HG02763 (cell line): ENCODE data around the gene EXT2.

Experiments
- ATAC-seq: cut with Tn5 transposase; IDR thresholded peaks from one replicate; pipeline ENCODE4 v1.9.1; 2021; ENCODE audit warnings: mild to moderate bottlenecking, moderate library complexity; ENCODE audit not compliant: unreplicated experiment

Gene EXT2

DNA sequence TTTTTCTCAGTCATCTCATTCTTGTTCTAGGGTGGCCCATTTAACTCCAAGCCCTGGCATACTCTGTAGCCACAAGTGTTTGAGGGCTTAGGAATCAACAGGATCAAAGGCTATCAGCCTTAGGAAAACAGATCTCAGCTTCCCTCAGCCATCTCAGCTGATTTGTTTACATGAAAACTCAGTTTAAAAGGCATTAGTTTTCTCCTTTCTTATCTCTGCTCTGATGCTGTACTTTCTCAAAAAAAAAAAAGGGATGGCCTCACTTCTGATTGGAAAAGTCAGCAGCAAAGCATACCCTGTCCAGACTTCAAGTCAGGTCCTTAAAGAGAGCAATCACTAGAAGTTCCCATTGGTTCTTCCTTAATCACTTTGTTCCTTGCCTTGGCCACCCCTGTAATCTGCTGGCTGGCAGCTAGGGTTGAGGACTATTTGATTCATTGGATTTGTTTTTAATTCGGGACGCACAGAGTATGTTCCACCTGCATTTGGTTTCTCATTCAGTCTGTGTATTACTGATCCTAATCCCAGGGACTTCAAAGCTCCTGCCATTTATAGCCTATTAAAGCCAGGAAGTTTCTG lies 102.8 kb downstream of the EXT2 start:
- ATAC-seq, result no peak

DNA sequence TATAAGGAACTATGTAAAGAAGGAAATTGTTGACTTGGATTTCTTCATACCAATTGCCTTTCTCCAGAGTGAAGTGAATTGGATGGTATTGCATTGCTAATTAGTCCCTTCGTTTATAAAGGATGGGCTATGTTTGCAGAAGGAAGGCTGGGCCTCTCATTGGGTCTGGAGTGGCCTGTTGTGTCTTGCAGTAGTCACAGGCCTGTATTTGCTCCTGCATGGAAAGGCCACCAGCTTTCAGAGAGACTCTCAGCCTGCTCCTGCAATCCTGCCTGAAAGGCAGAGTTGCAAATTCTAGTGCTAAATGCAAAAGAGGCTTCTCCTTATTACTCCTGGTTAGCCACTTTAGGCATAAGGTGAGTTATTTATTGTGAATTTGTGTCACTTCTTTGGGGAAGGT lies 103.8 kb downstream of the EXT2 start:
- ATAC-seq, result no peak

DNA sequence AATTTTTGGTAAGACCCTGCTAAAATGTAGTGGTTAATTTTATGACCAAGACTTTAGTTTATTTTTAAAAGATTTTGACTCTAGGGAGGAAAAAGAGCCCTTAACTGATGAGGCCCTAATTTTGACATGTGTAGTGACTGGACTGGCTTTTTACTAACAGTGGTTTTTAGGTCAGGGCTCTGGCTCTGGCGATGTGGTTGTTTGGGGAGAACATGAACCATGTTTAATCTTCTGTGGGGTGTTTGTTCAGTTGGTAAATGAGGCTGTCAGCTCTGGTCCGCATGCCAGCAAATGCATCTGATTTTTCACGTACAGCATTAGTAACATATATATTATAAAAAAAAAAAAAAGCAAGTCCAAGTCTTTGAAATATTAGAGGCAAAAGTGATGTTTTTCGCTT lies 104.3 kb downstream of the EXT2 start:
- no peak for ATAC-seq

DNA sequence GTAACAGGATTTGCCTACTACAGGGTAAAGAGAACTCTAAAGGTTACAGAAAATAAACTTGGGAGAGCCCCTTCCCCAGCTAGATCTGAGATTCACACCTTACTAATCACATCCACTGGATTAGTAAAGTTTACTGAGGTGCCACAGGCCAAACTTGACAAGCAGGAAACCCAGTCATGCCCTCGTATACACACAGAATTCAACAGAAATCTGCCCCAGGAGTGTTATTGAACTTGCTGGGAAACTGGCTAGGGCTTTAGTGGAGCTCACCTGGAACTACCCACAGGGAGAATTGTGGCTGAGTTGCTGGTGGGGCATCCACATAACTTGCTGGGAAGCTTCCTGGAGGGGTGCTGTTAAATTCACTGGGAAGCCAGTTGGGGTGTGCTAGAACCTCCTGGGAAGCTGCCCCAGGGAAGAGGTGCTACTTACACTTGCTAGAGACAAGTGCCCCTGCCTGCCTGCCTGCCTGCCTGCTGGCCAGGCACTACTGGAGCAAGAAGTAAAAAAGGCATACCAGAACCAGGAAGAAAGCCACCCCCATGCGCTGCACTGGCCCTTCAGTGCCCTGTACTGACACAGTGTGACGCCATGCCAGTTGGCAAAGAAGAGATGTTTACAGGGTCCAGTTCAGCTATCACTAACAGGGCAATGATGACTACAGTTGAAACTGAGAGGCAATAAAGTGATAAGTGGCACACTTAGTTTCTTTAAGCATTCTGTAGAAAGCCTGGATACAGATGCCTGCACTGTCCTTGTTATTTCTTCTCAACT lies 108.0 kb downstream of the EXT2 start:
- no peak for ATAC-seq

DNA sequence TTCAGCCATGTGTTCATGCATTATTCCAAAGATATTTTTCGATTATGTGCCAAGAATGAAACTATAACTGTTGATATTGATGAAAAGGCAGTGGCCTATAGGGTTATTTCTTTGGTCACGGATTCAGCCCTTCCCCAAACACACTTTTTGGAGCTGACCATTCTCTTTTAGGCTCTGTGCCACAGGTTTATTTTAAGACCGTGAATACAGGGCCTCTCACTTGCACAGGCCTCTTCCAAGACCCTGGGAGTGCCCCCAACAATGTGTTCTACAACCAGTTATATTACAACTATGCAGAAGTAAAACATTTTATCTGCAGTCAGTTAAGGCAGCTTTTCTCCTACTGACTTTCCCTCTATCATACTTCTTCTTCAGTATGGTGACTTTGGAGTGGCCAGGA lies 109.9 kb downstream of the EXT2 start:
- no peak for ATAC-seq

DNA sequence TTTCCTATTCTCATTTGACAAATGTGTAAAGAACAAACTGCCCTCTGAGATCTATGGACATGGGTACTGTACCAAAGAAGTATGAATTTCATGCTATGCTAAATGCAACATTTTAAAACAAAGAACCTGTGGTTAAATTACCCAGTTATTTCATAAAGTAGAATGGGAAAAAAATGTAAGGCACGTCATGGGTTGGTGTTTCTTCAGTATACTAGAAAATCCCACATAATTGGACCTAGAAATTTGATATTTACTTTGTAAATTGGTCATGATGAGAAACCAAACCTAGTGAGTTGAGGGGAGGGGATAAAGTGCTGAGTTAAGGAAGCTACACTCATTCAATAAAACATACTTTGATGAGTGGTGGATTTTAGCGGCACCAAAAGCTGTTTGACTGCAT lies 110.4 kb downstream of the EXT2 start:
- no peak for ATAC-seq

DNA sequence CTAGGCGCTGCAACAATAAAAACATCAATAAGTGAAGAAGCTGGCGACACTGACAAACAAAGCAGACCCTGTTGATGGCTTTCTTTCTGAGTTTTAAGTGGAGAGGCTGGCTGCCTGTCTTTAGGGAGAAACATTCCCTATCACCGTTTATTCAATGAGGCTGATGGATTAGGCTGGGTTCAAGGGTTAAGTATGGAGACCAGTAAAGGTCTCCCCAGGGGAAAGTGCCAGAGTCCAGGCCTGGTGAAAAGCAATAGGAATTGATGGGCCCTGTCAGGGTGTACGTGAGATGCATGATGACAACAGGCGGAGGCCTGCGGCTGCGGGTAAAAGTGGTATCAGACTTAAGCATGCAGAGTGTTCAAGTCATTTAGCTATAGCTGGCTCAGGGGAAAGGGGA lies 111.8 kb downstream of the EXT2 start:
- no peak for ATAC-seq

DNA sequence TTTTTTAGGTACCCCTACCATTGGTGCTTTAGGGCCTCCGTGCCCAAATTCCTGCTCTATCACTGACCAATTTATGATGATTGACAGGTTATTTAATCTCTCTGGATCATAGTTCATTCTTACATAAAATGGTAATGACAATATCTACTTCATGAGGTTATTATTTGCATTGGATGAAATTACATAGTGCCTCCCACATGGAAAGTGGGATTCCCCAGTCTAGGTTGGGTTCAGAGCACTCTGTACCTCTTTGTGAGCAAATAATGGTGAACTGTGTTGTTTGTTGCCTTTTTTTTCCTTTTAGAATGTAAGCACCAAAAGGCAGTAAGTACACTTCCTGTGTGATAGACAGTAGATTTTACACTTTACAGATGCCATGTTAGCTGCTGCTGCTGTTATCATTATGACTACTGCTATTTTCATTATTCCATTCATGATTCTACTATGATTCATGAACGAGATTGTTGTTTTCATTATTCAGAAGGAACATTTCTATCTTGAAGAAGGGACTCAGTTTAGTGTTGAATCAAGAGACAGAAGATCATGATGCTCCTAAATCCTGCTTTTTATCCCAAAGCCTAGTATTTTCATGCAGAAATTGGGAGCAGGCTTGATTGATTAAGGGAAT lies 113.6 kb downstream of the EXT2 start:
- ATAC-seq, result no peak

DNA sequence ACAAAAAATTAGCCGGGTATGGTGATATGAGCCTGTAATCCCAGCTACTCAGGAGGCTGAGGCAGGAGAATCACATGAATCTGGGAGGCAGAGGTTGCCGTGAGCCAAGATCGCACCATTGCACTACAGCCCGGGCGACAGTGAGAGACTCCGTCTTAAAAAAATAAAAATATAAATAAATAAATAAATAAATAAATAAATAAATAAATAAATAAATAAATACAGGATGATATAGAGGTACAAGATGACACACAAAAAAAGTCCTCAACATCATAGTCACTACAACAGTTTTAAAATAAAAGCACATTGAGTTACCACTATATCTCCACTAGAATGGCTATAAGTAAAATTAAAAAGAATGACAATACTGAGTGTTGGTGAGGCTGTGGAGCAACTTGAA lies 116.7 kb downstream of the EXT2 start:
- ATAC-seq, result no peak

DNA sequence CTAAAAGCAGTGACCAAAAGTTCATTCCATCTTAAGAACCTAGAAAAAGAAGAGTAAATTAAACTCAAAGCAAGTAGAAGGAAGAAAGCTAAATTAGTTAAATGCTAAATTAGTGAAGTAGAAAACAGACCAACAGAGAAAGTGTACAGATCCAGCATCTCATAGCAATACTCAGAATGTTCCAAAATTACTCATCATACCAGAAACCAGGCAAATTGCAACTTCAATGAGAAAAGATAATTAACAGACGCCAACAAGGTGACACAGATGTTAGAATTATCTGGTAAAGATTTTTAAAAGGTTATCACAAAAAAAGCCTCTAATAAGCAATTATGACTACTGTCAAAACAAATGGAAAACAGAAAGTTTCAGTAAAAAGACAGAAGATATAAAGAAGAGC lies 117.7 kb downstream of the EXT2 start:
- ATAC-seq, result no peak

DNA sequence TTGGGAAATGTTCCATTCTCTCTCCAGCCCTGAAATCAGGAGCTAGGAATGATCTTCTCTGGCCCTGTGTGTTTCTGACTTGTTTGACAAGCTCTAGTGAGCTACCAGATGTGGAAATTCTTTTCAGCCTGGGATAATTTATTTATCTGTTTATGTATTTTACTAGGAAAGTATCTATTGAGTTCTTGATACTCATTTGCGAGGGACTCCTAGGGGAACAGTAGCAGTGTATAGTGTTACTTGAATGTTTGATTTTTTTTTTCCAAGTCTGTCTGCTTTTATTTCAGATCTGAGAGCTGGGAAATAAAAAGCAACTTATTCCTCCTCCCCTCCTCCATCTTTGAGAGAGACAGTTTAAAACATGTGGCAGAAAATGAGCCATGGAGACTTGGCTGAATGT lies 122.0 kb downstream of the EXT2 start:
- no peak for ATAC-seq

DNA sequence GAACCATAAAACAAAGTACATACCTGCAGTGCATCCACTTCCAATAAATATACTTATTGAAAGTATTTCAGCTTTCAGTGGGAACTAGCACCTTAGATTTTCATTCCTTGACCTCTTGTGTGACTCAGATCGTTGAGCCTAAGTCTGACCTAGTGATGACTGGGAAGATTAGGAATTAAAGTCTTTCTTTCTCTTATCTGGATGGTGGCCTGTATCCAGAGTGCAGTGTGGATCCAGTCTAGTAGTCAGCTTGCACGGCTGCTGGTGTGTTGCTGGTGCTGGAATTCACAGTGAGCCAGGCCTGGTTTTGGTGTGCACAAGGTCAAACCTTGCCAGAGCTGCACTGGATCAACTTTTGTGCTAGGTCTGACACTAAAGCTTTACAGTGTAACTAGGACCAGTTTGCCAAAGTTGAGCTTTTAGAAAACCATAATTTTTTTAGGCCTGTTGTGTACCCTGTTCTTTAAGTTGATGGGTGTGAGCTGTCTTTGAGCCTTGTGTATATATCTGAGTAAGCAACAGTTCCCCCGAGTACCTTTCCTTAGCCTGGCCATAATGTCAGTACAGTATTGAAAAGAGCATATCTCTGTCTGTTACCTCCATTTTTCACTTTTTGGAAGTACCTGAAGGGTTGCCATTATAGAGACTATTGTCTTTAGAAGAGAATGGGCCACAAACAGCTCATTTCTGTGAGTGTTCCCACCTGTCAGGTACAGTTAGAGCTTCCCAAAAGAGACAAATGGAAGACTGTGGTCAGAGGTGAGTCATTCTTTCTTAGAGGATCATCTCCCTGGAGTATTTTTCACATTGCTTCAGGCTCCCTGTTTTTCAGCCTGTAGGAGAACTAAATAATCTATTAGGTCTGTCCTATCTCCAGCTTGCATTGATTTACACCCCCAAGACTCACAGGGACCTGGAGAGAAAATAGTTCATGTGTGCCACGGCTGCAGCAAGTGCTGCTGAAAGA lies 124.6 kb downstream of the EXT2 start:
- no peak for ATAC-seq

DNA sequence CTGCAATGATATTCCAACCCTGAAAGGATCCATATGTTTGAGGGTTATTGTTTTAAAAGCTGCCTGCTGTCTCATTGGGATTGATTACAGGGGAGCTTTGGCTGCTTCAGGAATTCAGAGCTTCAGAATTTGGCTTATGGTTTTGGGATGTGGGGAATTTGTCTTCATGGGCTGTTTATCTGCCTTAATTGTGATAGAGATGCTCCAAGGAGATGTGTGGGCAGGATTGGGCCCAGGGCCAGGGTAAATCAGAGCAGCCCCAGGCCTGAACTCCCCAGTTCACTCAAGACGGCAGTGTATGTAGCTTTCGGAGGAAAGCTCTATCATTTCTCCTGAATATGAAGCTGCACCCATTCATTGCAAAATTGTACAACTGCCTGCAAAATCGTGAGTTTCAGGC lies 126.0 kb downstream of the EXT2 start:
- no peak for ATAC-seq

DNA sequence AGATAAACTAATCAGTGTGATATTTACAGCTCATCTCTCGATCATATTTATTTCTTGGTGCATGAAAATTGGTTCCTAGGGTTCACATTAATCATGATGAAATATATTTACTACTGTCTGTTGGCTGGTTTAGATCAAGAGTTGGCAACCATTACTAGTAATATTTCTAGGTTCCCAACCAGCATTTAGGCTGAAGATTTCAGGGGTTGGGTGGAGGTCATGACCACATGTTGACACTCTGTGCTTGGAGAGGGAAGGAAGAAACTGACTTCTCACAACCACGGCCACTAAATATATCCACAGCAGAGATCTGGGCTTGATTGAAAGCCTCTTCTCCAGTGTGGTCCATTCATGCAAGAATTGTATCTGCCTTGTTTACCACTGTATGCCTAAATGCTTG lies 126.5 kb downstream of the EXT2 start:
- ATAC-seq, result no peak

DNA sequence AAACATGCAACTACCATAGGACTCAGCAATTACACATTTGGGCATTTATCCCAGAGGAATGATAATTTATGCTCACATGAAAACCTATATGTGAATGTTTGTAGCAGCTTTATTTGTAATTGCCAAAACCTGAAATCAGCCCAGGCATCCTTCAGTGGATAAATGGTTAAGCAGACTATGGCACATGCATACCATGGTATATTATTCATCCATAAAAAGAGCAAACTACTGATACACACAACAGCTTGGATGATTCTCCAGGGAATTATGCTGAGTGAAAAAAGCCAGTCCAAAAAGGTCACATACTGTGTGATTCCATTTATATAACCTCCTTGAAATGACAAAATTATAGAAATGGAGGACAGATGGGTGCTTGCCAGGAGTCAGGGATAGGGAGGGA lies 127.8 kb downstream of the EXT2 start:
- ATAC-seq, result no peak

DNA sequence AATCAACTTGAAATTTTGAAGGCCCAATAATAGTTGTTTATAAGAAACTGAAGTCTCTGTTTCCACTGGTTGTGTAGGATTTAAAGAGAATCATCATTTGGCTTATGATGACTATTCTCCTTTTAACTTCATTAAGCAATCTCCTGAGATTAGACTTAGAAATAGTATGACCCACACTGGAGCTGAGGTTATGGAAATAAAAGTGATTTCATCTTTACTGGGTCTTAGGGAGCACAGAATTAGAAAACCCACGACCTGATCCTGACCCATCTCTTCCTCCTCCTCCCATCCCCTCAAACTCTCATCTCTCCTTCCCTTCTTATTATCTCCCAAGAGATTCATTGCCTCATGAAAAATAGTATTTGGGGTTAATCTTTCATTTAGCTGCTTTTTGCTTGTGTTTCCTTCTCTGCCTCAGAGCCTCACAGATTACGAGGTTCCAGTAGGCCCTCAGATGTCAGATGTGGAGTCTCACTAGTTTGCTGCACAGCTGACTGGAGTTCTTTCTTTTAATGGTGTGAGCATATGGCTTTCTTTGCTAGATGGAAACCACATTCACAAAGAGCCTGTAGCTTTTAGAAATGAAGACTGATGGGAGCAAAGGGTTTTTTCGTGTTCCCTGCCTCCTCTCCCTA lies 129.5 kb downstream of the EXT2 start:
- ATAC-seq, result no peak

DNA sequence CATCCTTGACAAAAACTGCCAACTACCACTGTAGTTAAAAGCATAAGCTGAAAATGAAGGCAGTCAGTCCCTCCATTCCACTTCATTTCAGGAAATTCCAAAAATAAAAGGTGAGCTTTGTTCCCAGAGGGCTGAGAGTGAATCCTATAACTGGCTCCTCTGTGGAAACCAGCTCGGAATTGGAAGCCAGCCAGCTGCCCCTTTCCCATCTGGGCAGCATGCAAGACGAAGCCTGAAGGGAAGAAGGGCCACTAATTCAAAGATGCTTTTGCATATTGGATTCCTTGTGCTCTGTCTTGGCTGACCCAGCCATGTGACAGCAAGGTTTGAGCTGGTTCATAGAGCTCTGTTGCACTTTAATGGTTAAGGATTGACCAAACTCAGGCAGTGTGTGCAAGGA lies 131.0 kb downstream of the EXT2 start:
- ATAC-seq, result no peak

DNA sequence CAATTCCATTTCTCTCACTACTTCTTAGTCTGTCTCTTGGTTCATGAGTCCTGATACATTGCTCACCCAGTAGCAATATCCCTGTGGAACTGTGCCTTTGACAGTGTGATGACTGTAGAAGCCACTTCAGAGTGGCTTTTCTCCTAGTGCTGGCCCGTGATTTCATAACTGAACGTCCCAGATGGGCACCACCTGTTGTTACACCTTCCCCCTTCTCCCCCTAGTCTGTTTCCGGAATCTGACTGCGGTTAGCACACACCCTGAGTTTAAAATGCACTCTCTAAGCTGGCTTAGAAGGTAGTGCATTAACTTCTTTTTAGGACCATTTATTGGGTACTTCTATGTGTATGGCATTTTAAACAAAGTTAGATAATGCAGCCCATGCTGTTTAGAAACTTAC lies 131.5 kb downstream of the EXT2 start:
- no peak for ATAC-seq

DNA sequence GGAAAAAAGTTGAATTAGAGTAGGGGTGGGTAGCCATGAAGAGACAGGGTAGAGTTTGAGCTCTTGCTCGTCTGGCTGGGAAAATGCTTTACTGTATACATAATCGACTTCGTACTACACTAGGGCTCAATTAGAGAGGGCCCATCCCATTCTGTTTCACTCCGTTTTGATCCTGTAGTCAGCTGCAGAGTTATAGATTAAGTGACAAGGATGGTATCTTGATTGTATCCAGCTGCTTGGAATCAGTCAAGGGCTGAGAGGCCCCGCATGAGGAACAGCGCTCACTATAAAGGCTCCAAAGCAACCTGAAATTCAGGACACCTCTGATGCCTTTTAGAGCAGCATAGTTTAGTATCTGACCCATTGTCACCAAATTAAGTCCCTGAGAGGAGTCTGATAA lies 132.9 kb downstream of the EXT2 start:
- no peak for ATAC-seq

DNA sequence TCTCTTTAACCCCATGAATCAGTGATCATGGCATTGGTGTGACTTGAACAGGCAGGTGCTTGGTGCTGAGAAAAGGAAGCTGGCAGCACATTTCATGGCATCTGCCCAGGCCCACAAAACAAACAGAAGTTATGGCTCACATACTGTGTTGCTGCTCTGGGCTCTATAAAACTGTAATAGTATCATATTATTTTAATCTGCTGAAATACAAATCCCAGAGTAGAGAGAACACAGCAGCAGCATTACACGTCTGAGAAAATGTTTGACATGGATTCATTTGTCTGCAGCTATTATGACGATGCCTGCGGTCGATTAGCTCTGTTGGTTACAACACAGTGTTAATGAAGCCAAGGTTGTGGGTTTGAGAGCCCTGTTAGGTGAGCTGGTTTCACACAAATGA lies 133.6 kb downstream of the EXT2 start:
- no peak for ATAC-seq

DNA sequence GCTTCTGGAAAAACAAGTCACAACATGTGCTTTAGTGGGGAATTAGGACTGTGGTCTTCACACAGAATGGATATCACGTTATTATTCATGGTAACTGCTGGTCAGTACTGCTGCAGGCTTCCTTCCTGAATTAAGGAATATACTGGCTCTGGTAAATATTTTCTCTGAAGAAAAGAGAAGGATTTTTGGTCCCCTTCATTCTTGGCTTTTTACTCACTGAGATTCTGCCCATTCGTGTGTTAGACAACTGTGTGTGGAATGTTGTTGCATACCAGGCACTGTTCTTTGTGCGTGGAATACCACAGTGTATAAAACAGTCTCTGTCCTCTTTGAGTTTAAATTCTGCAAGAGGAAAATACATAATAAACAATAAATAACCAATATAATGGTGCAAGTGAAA lies 134.1 kb downstream of the EXT2 start:
- ATAC-seq, result no peak
